GM21447 (cell line): ENCODE results near the gene RAP1A.

ENCODE experiments used
- ATAC-seq: cut with Tn5 transposase; IDR thresholded peaks from one replicate; pipeline ENCODE4 v1.9.1; 2021; ENCODE audit not compliant: unreplicated experiment

The RAP1A gene

GRCh38 chr1:111619635-111620440 is at the start of gene RAP1A:
Gene RAP1A (plus strand): TSS chr1:111619789. CDS start chr1:111691361, 71,572 bp downstream.
- ATAC-seq: peak; percentile 39

- ATAC-seq: no peak
Measured at GRCh38 chr1:111569913-111570312, 49.7 kb upstream of the RAP1A start.

- no peak for ATAC-seq
Measured at GRCh38 chr1:111570781-111571181, 48.8 kb upstream of the RAP1A start.

- ATAC-seq: no peak
Measured at GRCh38 chr1:111571239-111571638, 48.4 kb upstream of the RAP1A start.

GRCh38 chr1:111571987-111572386 is 47.6 kb upstream of the RAP1A start:
- no peak for ATAC-seq

GRCh38 chr1:111576547-111576946 is 43.0 kb upstream of the RAP1A start:
- ATAC-seq: no peak

- ATAC-seq: no peak
Measured at GRCh38 chr1:111577814-111578213, 41.8 kb upstream of the RAP1A start.

- ATAC-seq: no peak
Measured at GRCh38 chr1:111581166-111581565, 38.4 kb upstream of the RAP1A start.

GRCh38 chr1:111582016-111582415 is 37.6 kb upstream of the RAP1A start:
- ATAC-seq: no peak

- no peak for ATAC-seq
Measured at GRCh38 chr1:111582644-111583618, 36.7 kb upstream of the RAP1A start.

- no peak for ATAC-seq
Measured at GRCh38 chr1:111585447-111586086, 34.0 kb upstream of the RAP1A start.

GRCh38 chr1:111586112-111586511 is 33.5 kb upstream of the RAP1A start:
- no peak for ATAC-seq

- no peak for ATAC-seq
Measured at GRCh38 chr1:111587509-111588174, 31.9 kb upstream of the RAP1A start.

GRCh38 chr1:111591937-111592336 is 27.7 kb upstream of the RAP1A start:
- no peak for ATAC-seq

- ATAC-seq: peak; percentile 83
Measured at GRCh38 chr1:111592389-111593361, 26.9 kb upstream of the RAP1A start.

GRCh38 chr1:111593403-111594305 is 25.9 kb upstream of the RAP1A start:
- ATAC-seq: no peak

GRCh38 chr1:111594306-111594693 is 25.3 kb upstream of the RAP1A start:
- ATAC-seq: no peak

GRCh38 chr1:111595807-111596206 is 23.8 kb upstream of the RAP1A start:
- ATAC-seq: no peak

GRCh38 chr1:111596499-111596898 is 23.1 kb upstream of the RAP1A start:
- ATAC-seq: no peak
